HPDE6-E6E7 (cell line): Measurements from ENCODE around the gene PRKRIP1.
"Not testable (repeated sequence)": the region's sequence is repeated elsewhere in the genome, so short reads cannot be mapped to it uniquely, and the experiment has no call there.

Experiments
- DNase-seq: peaks from one replicate; pipeline ENCODE4 v3.0.0; 2011; ENCODE audit warnings: missing footprints; ENCODE audit errors: extremely low spot score

Gene PRKRIP1

GRCh38 chr7:102431617-102432298, 35.6 kb downstream of the PRKRIP1 start:
- no peak for DNase-seq

GRCh38 chr7:102432442-102433218, 36.5 kb downstream of the PRKRIP1 start:
- no peak for DNase-seq

- DNase-seq: peak; percentile 58
Observed at GRCh38 chr7:102433219-102434038, 37.3 kb downstream of the PRKRIP1 start, which contains the start of gene ORAI2. ORAI2 (plus strand) TSS chr7:102433575; CDS start chr7:102438957, 5,382 bp downstream.

- DNase-seq: no peak
Observed at GRCh38 chr7:102434039-102434486, 37.9 kb downstream of the PRKRIP1 start.

- DNase-seq: no peak
Observed at GRCh38 chr7:102436118-102436517, 40.0 kb downstream of the PRKRIP1 start.

GRCh38 chr7:102439963-102440795, 44.0 kb downstream of the PRKRIP1 start:
- peak; percentile 88 for DNase-seq

GRCh38 chr7:102444961-102445673, 49.0 kb downstream of the PRKRIP1 start:
- no peak for DNase-seq

GRCh38 chr7:102445674-102446071, 49.5 kb downstream of the PRKRIP1 start:
- no peak for DNase-seq

- no peak for DNase-seq
Observed at GRCh38 chr7:102446387-102447156, 50.4 kb downstream of the PRKRIP1 start.

- no peak for DNase-seq
Observed at GRCh38 chr7:102447311-102447710, 51.1 kb downstream of the PRKRIP1 start.

- no peak for DNase-seq
Observed at GRCh38 chr7:102449136-102449535, 53.0 kb downstream of the PRKRIP1 start.

GRCh38 chr7:102450242-102450641, 54.1 kb downstream of the PRKRIP1 start:
- DNase-seq: no peak

- DNase-seq: peak; percentile 87
Observed at GRCh38 chr7:102451371-102452054, 55.4 kb downstream of the PRKRIP1 start.

- DNase-seq: no peak
Observed at GRCh38 chr7:102452451-102452850, 56.3 kb downstream of the PRKRIP1 start.

GRCh38 chr7:102453319-102453718, 57.2 kb downstream of the PRKRIP1 start:
- no peak for DNase-seq

- DNase-seq: no peak
Observed at GRCh38 chr7:102454468-102454867, 58.3 kb downstream of the PRKRIP1 start.

- not testable (repeated sequence) for DNase-seq
Observed at GRCh38 chr7:102454932-102455331, 58.8 kb downstream of the PRKRIP1 start.

GRCh38 chr7:102455596-102455995, 59.4 kb downstream of the PRKRIP1 start:
- DNase-seq: no peak

- no peak for DNase-seq
Observed at GRCh38 chr7:102456327-102456726, 60.2 kb downstream of the PRKRIP1 start.
